M059J (cell line): ENCODE measurements around the gene INAFM2. TPM values are rescaled to one million over a fixed set of nuclear protein-coding genes. Genes with fewer than 3 reads are reported as not detected.

Experiments
- DNase-seq: peaks from one replicate; pipeline ENCODE4 v3.0.0-alpha.2; 2012; ENCODE audit warnings: low read depth
- total RNA-seq: library from RNA; depleted of rRNA; stranded (reverse); fragments of >200 nt; shearing (Covaris generic); gene quantifications from 2 replicates; pipeline ENCODE4 v1.2.3, GENCODE V29; 2014

INAFM2 gene
- total RNA-seq, 1 experiment from 2014 or later: 29.3 TPM

- DNase-seq: no peak
Measured at GRCh38 chr15:40306371-40306770, 17.1 kb upstream of the INAFM2 start.

- DNase-seq: no peak
Measured at GRCh38 chr15:40306908-40307307, 16.6 kb upstream of the INAFM2 start.

- DNase-seq: peak; percentile 22
Measured at GRCh38 chr15:40307421-40308211, 15.9 kb upstream of the INAFM2 start, which contains the start of gene PLCB2. Gene PLCB2, minus strand, starts transcription at chr15:40307935. Its CDS starts 263 bp downstream, at chr15:40307672.

- DNase-seq: no peak
Measured at GRCh38 chr15:40309344-40309862, 14.1 kb upstream of the INAFM2 start.

GRCh38 chr15:40310001-40310959 lies 13.2 kb upstream of the INAFM2 start:
- DNase-seq: peak; percentile 38

GRCh38 chr15:40310993-40311392 lies 12.5 kb upstream of the INAFM2 start:
- DNase-seq: no peak

- no peak for DNase-seq
Measured at GRCh38 chr15:40312370-40313158, 10.9 kb upstream of the INAFM2 start.

GRCh38 chr15:40313531-40314398 lies 9.7 kb upstream of the INAFM2 start:
- peak; percentile 83 for DNase-seq

GRCh38 chr15:40314723-40315276 lies 8.7 kb upstream of the INAFM2 start:
- DNase-seq: peak; percentile 86

- no peak for DNase-seq
Measured at GRCh38 chr15:40316931-40317330, 6.6 kb upstream of the INAFM2 start.

- no peak for DNase-seq
Measured at GRCh38 chr15:40317580-40317979, 5.9 kb upstream of the INAFM2 start.

- no peak for DNase-seq
Measured at GRCh38 chr15:40320409-40320808, 3.1 kb upstream of the INAFM2 start.

GRCh38 chr15:40320931-40321371 lies 2.5 kb upstream of the INAFM2 start:
- peak; percentile 67 for DNase-seq

GRCh38 chr15:40322531-40323238 lies 807 bp upstream of the INAFM2 start:
- DNase-seq: no peak

GRCh38 chr15:40323953-40324937 lies 753 bp downstream of the INAFM2 start:
- no peak for DNase-seq

- DNase-seq: no peak
Measured at GRCh38 chr15:40325188-40325587, 1.7 kb downstream of the INAFM2 start.

- DNase-seq: no peak
Measured at GRCh38 chr15:40325700-40326099, 2.2 kb downstream of the INAFM2 start.

GRCh38 chr15:40327457-40327856 lies 4.0 kb downstream of the INAFM2 start:
- DNase-seq: no peak
